H1 (cell line): Measurements from ENCODE around the gene DOK7. TPM values are rescaled to one million over a fixed set of nuclear protein-coding genes. Genes with fewer than 3 reads are reported as not detected.

ENCODE experiments used
- CTBP2 ChIP-seq: IDR thresholded peaks from 2 replicates; pipeline ENCODE4 v1.7.0; 2011; ENCODE audit warnings: borderline replicate concordance, mild to moderate bottlenecking, moderate library complexity, mixed read lengths, low read length; ENCODE audit not compliant: insufficient read depth, insufficient read length
- KDM1A ChIP-seq: fragments of 200-600, 300-600 bp; sonication (generic); IDR thresholded peaks from 2 replicates; pipeline ENCODE4 v1.7.1; 2016; ENCODE audit warnings: mild to moderate bottlenecking, low read length, borderline replicate concordance
- MAX ChIP-seq: IDR thresholded peaks from 2 replicates; pipeline ENCODE4 v1.6.1; 2012; ENCODE audit warnings: inconsistent platforms
- NANOG ChIP-seq: IDR thresholded peaks from 2 replicates; pipeline ENCODE4 v1.6.1; 2011; ENCODE audit warnings: low read length, low read depth, mild to moderate bottlenecking, inconsistent platforms; ENCODE audit not compliant: insufficient read depth, poor library complexity, severe bottlenecking
- SIRT6 ChIP-seq: IDR thresholded peaks from one replicate; pipeline ENCODE4 v1.7.1; 2012; ENCODE audit warnings: low read length, inconsistent platforms
- polyA plus RNA-seq, 7 experiments: library from polyadenylated mRNA; depleted of rRNA in 3 of 7; stranded (reverse) in 5 of 7; unstranded in 2 of 7; fragments of >200 nt in 5 of 7; fragments of 200-250 nt in 2 of 7; gene quantifications; 1 replicate in 5 of 7; 2 replicates in 1 of 7; 4 replicates in 1 of 7; pipeline versions ENCODE4 v1.2.1 to v1.2.3, GENCODE V29; 2011 to 2013; ENCODE audit warnings: missing spikeins in 2 of 7, mixed read lengths in 2 of 7
- total RNA-seq: library from RNA; stranded (reverse); fragmentation: NEBNext Ultra II Directional; extraction: Animal tissue kit (Norgen Biotek cat#: 25700); gene quantifications from 2 replicates; pipeline ENCODE4 v1.2.1, GENCODE V29; 2021

Gene DOK7
- total and polyA plus RNA-seq, 2 of the 8 experiments (the other 6 are each of a cell fraction or from before 2014, with no cell fraction given) = 0.32 TPM; not detected in 1

- TF ChIP-seq NANOG (no peak), KDM1A (no peak), SIRT6 (no peak), CTBP2 (no peak), MAX (no peak)
These were observed 29.9 kb downstream of the DOK7 start (continued) for GRCh38 chr4:3492741-3493719.
